ENCODE data around the gene CBX5. TPM values are rescaled to one million over a fixed set of nuclear protein-coding genes. Genes with fewer than 3 reads are reported as not detected.

CBX5 gene
- total RNA-seq, 2 donors from 2014 or later = 230 to 341 TPM

GRCh38 chr12:54292931-54293241 lies 13.0 kb upstream of the CBX5 start:
- WGBS, 2 experiments (ENCODE audit: insufficient coverage in 1 of 2, insufficient read length in 1 of 2) = 97 to 98% methylated on average over 5 to 7 of the region's 7 CpGs
- Histone ChIP-seq H3K4me3 (ENCODE audit: low read length) (no peak overlapping the region), H3K4me1 (ENCODE audit: control insufficient read depth, insufficient read depth, low read length) (peaks cover 7% of the 10 kb centered on the region), H3K27me3 (ENCODE audit: control insufficient read depth, insufficient read depth, low read length, poor library complexity, severe bottlenecking) (no peaks in the 10 kb centered on the region), H3K27ac (ENCODE audit: low read depth, low read length) (no peak overlapping the region), H3K9me3 (ENCODE audit: control insufficient read depth, low read length) (no peaks in the 10 kb centered on the region), H3K36me3 (ENCODE audit: control insufficient read depth, insufficient read depth, low read length) (peaks cover under 1% of the 10 kb centered on the region), H3K9ac (ENCODE audit: extremely low read depth, low read length, poor library complexity, severe bottlenecking) (no peak overlapping the region)
- no peaks in the 10 kb centered on the region for H3K36me3 Mint-ChIP-seq (ENCODE audit: low read depth)
- TF ChIP-seq CTCF (conservative IDR thresholded peaks at IDR 0.05) = no peak
- no peaks in the 10 kb centered on the region for H3K27me3 Mint-ChIP-seq (ENCODE audit: insufficient read depth)
- DNase-seq = no peak
- no peak overlapping the region for H3K27ac Mint-ChIP-seq
- peaks cover 15% of the 10 kb centered on the region for H3K4me1 Mint-ChIP-seq
- H3K4me3 Mint-ChIP-seq = no peak overlapping the region
- H3K9me3 Mint-ChIP-seq = no peaks in the 10 kb centered on the region

GRCh38 chr12:54292083-54292930 lies 12.4 kb upstream of the CBX5 start:
- Histone ChIP-seq H3K36me3 (ENCODE audit: control insufficient read depth, insufficient read depth, low read length) (peaks cover 6% of the 10 kb centered on the region), H3K27ac (ENCODE audit: low read depth, low read length) (no peak overlapping the region), H3K9ac (ENCODE audit: extremely low read depth, low read length, poor library complexity, severe bottlenecking) (no peak overlapping the region), H3K27me3 (ENCODE audit: control insufficient read depth, insufficient read depth, low read length, poor library complexity, severe bottlenecking) (no peaks in the 10 kb centered on the region), H3K9me3 (ENCODE audit: control insufficient read depth, low read length) (no peaks in the 10 kb centered on the region), H3K4me1 (ENCODE audit: control insufficient read depth, insufficient read depth, low read length) (peaks cover 7% of the 10 kb centered on the region), H3K4me3 (ENCODE audit: low read length) (no peak overlapping the region)
- WGBS, 2 experiments (ENCODE audit: insufficient coverage in 1 of 2, insufficient read length in 1 of 2) = 94 to 97% methylated on average over 21 to 30 of the region's 30 CpGs
- peaks cover 15% of the 10 kb centered on the region for H3K4me1 Mint-ChIP-seq
- no peak for TF ChIP-seq CTCF (conservative IDR thresholded peaks at IDR 0.05)
- H3K27ac Mint-ChIP-seq = no peak overlapping the region
- no peaks in the 10 kb centered on the region for H3K27me3 Mint-ChIP-seq (ENCODE audit: insufficient read depth)
- no peak overlapping the region for H3K4me3 Mint-ChIP-seq
- DNase-seq = no peak
- H3K36me3 Mint-ChIP-seq (ENCODE audit: low read depth) = no peaks in the 10 kb centered on the region
- no peaks in the 10 kb centered on the region for H3K9me3 Mint-ChIP-seq

GRCh38 chr12:54287261-54288157 lies 7.6 kb upstream of the CBX5 start:
- DNase-seq = peak; percentile 83
- Histone ChIP-seq H3K9me3 (ENCODE audit: control insufficient read depth, low read length) (no peaks in the 10 kb centered on the region), H3K4me3 (ENCODE audit: low read length) (no peak overlapping the region), H3K9ac (ENCODE audit: extremely low read depth, low read length, poor library complexity, severe bottlenecking) (no peak overlapping the region), H3K4me1 (ENCODE audit: control insufficient read depth, insufficient read depth, low read length) (no peaks in the 10 kb centered on the region), H3K36me3 (ENCODE audit: control insufficient read depth, insufficient read depth, low read length) (peaks cover 54% of the 10 kb centered on the region), H3K27me3 (ENCODE audit: control insufficient read depth, insufficient read depth, low read length, poor library complexity, severe bottlenecking) (no peaks in the 10 kb centered on the region), H3K27ac (ENCODE audit: low read depth, low read length) (no peak overlapping the region)
- Mint-ChIP-seq H3K4me1 (peaks cover 24% of the 10 kb centered on the region), H3K27me3 (ENCODE audit: insufficient read depth) (no peaks in the 10 kb centered on the region), H3K27ac (no peak overlapping the region), H3K9me3 (no peaks in the 10 kb centered on the region), H3K36me3 (ENCODE audit: low read depth) (no peaks in the 10 kb centered on the region), H3K4me3 (no peak overlapping the region)
- TF ChIP-seq CTCF (conservative IDR thresholded peaks at IDR 0.05) = no peak
- 88 to 89% methylated on average over 7 to 8 of the region's 8 CpGs for WGBS, 2 experiments (ENCODE audit: insufficient coverage in 1 of 2, insufficient read length in 1 of 2)
